ENCODE data around the gene FZD10.

FZD10 gene

DNA sequence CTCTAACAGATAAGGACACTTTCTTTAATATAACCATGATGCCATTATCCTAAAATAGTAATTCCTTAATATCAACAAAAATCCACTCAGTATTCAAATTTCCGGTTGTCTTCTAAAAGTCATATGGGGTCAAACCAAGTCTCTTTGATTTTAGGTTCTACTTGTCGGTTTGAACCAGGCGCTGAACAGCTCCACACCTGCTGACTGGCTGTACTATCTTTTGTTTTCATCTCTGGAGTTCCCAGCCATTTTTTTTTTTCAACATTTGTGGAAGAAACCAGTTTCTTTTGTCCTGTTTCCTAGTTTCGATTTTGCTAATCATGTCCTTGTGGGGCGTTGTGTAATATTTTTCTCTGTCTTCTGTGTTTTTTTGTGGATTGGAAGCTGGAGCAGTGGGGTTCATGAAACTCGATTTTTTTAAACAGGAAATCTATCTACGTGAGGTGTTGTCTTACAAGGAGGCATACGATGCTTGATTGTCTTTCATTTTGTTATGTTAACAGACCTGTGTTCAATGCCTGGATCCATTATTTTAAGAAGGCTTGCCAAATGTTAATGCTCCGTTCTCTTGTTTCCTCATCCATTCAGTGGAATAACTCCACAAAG, 50.2 kb downstream of the FZD10 start:
- no peak for DNase-seq (ENCODE audit: low read depth in 2 of 2)

DNA sequence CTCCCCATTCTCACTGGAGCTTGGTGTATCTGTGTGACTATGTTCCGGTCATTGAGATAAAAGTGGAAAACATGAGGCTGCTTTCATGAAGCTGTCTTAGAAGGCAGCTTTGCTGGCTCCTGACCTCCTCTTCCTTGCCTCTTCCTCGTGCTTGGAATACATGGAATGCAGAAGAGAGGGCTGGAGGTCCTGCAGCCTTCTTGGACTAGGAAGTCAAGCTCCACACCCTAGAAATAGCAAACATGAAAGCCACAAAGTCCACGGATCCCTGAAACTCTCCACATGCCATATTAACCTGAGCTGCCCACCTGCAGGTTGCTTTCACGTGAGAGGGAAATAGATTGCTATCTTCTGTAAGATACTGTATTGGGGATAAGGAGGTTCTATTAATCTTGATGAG, 51.0 kb downstream of the FZD10 start:
- DNase-seq (ENCODE audit: low read depth in 2 of 2) = no peak

DNA sequence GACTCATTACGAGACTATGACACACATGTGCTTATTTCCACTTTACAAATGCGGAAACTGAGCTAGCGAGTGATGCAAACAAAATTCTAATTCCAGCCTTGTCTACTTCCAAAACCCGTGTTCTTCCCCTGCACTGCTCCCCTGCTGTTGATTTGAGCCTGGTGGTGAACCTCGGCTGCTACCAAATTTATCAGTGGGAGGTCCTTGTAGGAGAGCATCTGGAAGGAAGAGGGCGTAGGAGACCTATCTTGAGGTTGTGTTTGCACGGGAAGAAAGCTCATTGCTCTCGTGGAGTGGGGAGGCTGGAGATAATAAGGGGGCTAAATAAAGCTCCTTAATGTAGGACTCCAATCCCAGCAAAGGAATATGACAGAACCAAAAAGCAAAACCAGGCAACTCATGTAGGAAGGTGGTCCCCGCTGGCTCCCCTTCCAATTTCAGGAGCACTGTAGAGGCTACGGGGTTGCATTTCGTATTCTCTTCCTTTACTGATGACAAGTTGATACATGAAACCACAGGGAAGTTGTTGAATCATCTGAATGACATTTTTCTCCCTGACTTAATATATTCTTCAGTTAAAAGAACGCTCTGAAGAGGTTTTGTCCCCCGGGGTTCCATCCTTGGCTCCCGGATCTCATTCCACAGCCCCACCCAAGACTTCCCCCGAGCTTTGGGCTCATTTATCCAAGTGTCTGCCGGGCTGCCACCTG, 52.6 kb downstream of the FZD10 start:
- no peak for DNase-seq (ENCODE audit: low read depth in 2 of 2)

All from stimulated activated CD4-positive, alpha-beta T cell treated with anti-CD3 and anti-CD28 coated beads, Interleukin-1b, Interleukin-23, amount 100 ng/mL, for 1 hour (primary cell).